NCI-H774 (cell line): Measurements from ENCODE around the gene PACS2.

Source experiments
- DNase-seq: peaks from one replicate; lab custom pipeline; 2025; lab: John Stamatoyannopoulos, UW

Gene PACS2

DNA sequence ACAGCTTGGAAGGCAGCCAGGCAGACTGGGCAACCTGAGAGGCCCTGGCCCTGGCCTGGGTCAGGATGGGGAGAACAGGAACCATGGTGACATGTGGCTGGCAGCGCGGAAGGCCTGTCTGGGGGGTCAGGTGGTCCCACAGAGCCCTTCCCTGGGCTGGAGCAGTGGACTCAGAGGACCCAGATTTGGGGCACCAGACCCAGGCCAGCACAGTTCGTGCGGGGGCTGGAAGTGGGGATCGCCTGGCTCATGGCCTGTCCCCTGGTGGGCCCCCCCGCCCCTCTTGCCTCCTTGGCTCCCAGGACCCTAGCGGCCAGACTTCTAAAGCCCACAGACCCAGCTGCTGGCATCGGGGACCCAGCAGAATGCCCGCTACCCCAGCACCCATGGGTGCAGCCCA is 126.4 kb downstream of the PACS2 start:
- no peak for DNase-seq

DNA sequence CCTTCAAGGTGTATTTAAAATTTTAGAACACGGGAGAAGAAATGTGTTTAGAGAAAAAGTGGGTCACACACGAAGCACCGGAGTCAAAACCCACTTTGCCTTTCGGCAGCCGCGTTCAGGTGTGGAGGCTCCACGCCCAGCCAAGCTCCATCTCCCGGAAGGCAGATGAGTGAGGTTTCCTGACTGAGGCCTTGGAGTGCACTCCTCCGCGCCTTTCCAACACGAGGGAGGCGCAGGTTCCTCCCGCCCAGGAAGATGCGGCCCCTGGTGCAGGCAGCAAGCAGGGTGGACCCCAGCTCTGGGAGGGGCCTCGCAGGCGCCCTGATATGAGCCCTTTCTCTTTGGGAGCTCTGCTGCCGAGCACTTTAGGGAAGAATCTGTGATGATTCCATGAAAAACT is 127.6 kb downstream of the PACS2 start:
- no peak for DNase-seq

DNA sequence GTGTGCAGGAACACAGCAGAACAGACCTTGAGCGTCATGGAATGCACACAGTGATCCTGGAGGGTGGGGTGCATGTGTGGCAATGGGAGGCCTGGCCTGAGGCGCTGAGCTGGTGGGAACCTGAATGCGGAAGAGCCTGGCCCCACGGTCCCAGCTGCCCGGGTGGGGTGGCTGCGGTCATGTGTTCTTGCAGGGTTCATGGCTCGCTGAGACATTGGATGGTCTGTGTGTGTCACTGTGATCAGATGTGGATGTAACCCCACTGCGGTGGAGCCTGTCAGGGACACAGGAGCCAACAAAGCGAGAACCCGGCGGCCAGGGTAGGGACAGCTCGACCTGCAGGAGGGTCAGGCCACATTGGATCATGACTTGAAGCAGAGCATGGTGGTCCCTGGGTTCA is 128.3 kb downstream of the PACS2 start:
- no peak for DNase-seq

- no peak for DNase-seq
Measured at GRCh38 chr14:105444859-105445258, 130.3 kb downstream of the PACS2 start.

- no peak for DNase-seq
Measured at GRCh38 chr14:105445290-105445689, 130.7 kb downstream of the PACS2 start.

DNA sequence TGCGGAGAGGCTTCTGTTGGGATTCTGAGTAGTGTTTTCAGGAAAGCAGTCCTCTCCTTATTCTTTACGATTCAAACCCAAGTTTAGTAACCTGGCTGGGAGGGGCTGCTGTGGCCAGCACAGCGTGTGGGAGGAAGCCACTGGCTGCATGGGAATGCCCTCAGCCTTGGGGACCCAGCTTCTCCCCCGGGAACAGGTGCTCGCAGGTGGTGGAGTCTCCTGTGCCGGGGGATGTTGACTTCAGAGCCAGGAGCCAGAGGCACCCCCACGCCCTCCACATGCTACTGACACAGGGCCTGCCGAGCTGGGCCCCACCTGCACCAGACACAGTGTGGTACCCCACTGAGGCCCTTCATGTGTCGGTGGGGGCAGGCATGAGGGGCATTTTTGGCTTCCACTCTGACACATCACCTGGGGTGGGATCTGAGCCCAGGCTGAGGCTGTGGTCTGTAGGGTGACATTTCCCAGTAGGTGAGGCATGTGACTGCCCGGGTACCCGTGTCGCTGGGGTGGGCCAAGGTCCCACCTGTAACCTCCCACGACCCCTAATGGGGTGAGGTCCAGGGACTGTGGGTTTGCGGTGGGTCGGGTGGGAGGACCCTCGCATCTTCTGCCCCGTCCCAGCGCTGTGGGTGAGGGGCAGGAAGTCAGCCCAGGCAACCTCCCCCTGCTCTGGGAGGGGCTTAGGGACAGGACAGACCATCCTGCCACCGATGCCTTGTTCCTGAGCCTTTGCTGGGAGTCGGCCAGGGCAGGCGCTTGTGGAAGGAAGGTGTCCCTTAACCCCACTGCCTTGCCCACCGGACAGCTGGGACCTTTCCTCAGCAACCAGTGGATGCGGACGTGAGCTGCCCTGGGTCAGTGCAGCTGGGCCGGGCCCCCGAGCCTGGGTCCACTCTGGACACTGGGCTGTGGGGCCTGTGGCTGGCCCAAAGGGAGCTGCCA is 131.6 kb downstream of the PACS2 start:
- no peak for DNase-seq

GRCh38 chr14:105446971-105447370 is 132.4 kb downstream of the PACS2 start:
- DNase-seq = no peak
